Fibroblast of upper back skin (primary cell): ENCODE results near the gene EXTL2.
A peak's percentile ranks its signal among the peaks of the same experiment; 100 is the strongest.
"Not testable (repeated sequence)": the region's sequence is repeated elsewhere in the genome, so short reads cannot be mapped to it uniquely, and the experiment has no call there.

Source experiments
- DNase-seq: peaks from one replicate; pipeline ENCODE4 v3.0.0-alpha.2; 2013

Gene EXTL2

GRCh38 chr1:100896481-100896982, 1.9 kb upstream of the EXTL2 start:
- DNase-seq: peak; percentile 42

DNA sequence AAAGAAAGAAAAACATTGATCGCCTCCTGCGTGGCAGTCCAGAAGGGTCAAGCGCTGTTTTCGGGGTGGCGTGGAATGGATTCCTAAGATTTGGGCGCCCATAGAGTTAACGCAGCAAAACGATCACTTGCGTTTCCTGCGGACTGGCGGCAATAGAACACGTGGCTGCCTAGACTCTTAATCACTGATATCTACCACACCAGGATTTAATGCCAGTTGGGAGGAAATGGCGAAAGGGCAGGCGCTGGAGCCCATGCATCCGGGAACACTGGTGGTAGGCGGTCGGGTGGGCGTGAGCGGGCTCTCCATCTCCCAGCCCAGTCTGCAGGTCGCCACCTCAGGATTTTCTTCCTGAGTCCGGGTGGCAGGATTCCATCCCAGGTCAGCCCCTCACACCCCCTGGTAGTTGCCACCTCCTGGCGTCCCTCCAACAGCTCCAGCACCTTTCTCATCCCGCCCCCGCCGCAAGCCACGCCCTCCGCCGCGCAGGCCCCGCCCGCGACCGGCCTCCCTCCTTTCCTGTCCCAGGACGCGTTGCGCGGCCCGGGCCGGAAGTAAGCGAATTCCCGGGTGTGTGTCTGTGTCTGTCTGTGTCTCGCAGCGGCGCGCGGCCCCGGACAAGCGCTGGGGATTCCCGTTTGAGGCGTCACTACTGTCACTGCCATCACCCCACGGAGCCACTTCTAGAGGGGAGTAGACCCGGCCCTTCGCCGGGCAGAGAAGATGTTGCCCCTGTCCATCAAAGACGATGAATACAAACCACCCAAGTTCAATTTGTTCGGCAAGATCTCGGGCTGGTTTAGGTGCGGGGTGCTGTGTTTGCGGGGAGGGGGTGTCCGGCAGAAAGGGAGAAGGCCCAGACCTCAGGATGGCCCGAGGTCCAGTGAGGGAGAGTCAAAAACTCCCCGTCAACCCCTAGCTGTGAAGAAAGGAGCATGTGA, 1.2 kb upstream of the EXTL2 start, which contains the start of gene SLC30A7:
Gene SLC30A7 (plus strand): TSS at position 551 of the 941 bp plus-strand sequence. CDS start 173 bp downstream, at position 724.
- DNase-seq: peak; percentile 90

DNA sequence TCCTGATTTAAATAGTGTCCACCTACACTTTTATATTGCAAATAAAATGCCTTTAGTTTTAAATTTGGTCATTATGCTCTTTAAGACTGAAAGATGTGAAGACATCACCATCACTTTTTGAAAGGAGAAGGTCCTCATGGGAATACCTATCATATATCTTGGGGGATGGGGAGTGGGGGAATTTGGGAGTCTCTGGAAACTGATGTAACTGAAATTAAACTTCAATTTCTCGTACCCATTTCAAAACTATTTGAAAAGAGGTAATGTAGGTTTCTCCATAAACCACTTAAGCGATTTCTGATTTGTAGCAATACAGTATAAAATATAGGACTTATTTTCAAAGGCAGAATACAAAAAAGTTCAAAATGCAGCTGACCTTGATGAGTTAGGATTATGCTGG, 924 bp downstream of the EXTL2 start:
- no peak for DNase-seq

- DNase-seq: no peak
Measured at GRCh38 chr1:100892554-100892953, 2.1 kb downstream of the EXTL2 start.

- no peak for DNase-seq
Measured at GRCh38 chr1:100891380-100891779, 3.3 kb downstream of the EXTL2 start.

DNA sequence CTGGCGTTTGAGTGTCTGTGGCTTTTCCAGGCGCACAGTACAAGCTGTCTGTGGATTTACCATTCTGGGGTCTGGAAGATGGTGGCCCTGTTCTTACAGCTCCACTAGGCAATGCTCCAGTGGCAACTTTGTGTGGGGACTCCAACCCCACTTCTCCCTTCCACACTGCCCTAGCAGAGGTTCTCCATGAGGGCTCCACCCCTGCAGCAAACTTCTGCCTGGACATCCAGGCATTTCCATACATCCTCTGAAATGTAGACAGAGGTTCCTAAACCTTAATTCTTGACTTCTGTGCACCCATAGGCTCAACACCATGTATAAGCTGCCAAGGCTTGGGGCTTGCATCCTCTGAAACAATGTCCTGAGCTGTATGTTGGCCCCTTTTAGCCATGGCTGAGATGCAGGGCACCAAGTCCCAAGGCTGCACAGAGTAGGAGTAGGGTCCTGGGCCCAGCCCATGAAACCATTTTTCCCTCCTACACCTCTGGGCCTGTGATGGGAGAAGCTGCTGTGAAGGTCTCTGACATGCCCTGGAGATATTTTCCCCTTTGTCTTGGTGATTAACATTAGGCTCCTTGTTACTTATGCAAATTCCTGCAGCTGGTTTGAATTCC, 4.7 kb downstream of the EXTL2 start:
- not testable (repeated sequence) for DNase-seq

- DNase-seq: not testable (repeated sequence)
Measured at GRCh38 chr1:100889007-100889406, 5.6 kb downstream of the EXTL2 start.

DNA sequence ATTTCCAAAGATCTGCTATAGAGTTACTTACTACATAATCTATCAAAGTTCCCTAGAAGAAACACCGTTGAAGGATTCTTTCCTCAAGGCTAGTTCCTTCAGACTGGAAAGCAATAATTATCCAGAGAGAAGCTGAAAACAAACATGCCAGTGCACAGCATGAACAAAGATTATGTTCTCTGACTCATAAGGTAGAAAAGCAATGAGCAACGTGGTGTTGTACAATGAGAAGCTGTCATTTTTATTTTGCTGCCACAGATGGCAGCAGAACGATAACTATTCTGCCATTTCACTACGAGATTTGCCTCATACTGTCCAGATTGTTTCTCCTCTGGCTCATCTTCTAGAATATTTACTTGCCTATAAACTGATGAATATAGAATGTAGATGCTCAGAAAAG, 10.7 kb downstream of the EXTL2 start:
- DNase-seq: peak; percentile 49

DNA sequence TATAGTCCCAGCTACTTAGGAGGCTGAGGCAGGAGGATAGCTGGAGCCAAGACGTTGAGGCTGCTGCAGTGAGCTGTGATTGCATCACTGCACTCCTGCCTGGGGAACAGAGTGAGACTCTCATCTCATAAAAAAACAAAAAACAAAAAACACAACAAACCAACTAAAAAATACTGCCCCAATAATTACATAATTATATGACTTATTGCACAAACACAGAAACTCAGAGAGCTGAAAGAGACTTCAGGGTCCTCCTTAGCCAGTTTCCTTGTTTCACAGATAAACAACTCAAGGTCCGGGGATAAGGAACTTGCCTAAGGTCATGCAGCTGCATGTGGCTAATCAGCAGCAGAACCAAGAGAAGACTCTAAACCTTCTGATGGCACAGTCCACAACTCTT, 11.9 kb downstream of the EXTL2 start:
- DNase-seq: no peak

- no peak for DNase-seq
Measured at GRCh38 chr1:100881687-100882086, 13.0 kb downstream of the EXTL2 start.

- no peak for DNase-seq
Measured at GRCh38 chr1:100879422-100879821, 15.2 kb downstream of the EXTL2 start.

DNA sequence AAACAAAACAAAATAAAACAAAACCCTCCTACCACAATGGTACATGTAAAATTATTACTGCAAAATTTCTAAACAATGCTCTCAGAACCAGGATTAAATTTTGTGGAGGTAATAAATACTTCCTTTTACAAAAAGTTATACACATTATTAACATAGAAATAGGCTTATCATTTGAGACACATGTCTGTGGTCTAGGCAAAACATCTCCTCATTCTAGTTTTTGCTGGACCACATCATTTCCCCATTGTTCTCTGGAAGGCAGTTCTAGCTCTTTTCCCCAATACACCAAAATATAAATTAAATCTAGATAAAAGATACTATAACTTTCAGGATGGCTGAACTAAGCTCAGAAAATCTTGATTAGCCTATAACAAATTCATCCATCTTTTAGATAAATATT, 18.4 kb downstream of the EXTL2 start:
- no peak for DNase-seq

- no peak for DNase-seq
Measured at GRCh38 chr1:100875228-100875627, 19.4 kb downstream of the EXTL2 start.

DNA sequence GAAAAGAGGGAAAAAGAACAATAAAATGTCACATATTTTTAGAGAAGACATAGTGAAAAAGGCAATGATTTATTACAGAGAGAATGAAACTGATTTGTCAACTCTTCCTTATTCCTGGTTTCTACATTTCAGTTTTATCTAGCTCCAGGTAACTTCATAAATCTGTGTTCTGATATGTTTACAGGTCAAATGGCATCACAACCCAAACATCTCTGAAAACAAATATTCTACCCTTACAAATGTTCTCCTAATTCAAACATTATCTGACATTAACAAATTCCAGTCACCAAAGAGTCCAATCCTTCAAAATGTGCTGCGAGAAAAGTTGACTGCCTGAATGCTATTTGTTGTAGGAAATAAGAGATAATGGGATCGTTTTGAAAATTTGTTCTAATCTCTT, 20.2 kb downstream of the EXTL2 start:
- no peak for DNase-seq

DNA sequence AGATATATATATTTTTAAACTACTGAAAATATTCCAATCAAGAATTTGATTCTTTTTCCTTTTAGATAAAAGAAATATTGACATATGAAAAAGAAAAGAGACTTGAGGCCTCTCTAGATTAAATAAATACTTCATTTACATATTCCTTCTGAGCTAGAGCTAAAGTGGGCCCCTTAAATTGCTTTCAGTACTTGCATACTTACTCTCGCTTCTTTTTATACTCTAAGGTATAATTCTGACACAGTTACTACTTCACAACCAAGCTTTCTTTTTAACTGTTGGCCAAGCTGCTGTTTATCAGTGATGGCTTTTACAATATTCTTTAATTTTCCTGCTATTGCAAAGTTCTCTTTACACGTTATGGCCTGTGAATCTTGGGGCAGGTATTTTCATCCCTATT, 24.6 kb downstream of the EXTL2 start:
- DNase-seq: no peak

DNA sequence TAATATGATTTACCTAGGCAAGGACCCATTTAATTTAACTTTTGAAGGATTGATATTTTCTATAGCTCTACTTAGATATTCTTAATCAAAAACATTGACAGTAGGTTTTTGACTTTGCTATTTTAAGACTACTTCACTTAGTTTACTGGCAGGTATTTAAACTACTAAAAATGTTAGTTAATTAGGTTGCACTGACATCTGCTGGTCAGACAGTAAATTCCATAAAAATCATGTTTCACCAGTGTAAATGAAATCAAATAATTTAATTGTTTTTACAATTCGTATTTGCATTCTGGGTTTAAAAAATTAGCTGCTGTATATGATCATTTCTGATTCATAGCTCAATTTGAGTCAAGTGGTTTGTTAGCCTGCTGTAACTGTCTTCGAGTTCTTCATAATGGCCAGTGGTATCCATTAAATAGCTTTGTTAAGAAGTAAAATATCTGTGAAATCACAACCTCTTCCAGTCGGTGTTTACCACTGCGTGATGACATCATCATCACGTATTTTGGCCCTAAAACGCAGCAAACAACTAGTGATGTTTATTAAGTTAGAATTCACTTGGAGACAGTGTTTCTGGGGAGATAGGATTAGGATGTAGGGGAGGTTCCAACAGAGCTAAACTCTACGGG, 26.2 kb downstream of the EXTL2 start:
- DNase-seq: peak; percentile 58

DNA sequence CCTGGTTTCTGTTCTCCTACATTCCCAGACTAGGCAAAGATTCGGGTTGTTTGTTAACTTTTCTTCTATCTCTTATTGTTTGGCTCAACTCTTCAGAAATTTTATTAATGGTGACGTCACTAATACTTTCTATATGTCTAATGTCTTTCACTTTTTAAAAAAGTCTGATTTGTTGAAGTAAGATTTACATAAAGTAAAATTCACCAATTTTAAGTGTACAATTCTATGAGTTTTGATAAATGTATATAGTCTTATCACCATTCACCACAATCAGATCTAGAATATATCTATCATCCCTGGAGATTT, 27.8 kb downstream of the EXTL2 start:
- DNase-seq: no peak

- DNase-seq: peak; percentile 61
Measured at GRCh38 chr1:100866041-100866900, 28.4 kb downstream of the EXTL2 start.

GRCh38 chr1:100862591-100862990, 32.1 kb downstream of the EXTL2 start:
- peak; percentile 95 for DNase-seq

GRCh38 chr1:100861379-100861778, 33.3 kb downstream of the EXTL2 start:
- DNase-seq: no peak

GRCh38 chr1:100860397-100860991, 34.1 kb downstream of the EXTL2 start:
- peak; percentile 80 for DNase-seq

DNA sequence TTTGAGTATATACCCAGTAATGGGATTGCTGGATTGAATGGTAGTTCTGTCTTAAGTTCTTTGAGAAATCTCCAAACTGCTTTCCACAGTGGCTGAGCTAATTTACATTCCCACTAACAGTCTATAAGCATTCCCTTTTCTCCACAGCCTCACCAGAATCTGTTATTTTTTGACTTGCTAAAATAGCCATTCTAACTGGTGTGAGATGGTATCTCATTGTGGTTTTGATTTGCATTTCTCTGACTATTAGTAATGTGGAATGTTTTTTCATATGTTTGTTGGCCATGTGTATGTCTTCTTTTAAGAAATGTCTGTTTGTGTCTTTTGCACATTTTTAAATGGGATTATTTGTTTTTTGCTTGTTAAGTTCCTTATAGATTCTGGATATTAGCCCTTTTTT, 39.5 kb downstream of the EXTL2 start:
- peak; percentile 72 for DNase-seq
